ENCODE results near the gene SRGAP3.
A peak's percentile ranks its signal among the peaks of the same experiment; 100 is the strongest.

DNA sequence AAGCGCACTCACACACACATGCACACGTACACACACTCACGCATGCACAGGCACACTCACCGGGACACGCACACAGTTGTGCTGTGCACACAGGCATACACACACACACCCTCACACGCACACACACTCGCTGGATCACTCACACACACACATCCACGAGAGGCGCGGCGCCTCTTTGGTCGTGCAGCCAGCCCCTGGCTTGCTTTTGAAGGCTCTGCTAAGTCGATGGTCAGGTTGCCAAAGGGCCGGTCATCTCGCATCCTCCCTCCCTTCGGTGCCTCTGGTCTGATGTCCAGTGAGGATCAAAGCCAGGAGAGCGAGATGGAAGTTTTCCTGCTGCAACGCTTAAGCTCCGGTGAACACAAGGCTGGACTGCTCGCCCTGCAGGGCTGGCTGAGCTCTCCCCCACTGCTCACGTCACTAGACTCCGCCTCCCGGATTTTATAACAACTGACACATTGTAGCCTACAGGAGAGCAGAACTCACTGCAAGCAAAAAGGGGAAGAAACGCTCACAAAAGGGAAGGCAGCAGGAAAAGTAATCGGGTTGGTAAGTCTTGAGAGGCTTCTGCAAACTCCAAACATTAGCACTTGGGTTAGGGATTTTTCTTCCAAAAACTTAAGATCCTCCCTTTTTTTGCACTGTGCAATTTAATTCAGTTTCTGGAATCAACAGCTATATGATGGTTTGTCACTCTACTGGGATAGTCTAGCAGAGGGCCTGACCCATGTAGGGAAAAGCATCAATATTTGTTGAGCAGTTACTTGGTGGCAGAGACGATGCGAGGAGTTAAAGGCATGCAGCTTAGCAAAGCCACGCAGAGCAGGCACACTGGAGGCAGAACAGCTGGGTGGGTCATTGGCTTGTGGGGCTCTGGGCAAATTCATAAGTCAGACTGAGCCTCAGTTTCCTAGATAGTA is at the start of gene SRGAP3:
- TF ChIP-seq, protein P1, sequence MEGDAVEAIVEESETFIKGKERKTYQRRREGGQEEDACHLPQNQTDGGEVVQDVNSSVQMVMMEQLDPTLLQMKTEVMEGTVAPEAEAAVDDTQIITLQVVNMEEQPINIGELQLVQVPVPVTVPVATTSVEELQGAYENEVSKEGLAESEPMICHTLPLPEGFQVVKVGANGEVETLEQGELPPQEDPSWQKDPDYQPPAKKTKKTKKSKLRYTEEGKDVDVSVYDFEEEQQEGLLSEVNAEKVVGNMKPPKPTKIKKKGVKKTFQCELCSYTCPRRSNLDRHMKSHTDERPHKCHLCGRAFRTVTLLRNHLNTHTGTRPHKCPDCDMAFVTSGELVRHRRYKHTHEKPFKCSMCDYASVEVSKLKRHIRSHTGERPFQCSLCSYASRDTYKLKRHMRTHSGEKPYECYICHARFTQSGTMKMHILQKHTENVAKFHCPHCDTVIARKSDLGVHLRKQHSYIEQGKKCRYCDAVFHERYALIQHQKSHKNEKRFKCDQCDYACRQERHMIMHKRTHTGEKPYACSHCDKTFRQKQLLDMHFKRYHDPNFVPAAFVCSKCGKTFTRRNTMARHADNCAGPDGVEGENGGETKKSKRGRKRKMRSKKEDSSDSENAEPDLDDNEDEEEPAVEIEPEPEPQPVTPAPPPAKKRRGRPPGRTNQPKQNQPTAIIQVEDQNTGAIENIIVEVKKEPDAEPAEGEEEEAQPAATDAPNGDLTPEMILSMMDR (IDR thresholded peaks at IDR 0.05): peak; percentile 24 to 40
- TF ChIP-seq POLR2AphosphoS5 (IDR thresholded peaks at IDR 0.05): no peak
